ENCODE data around the gene LCE2C. TPM values are rescaled to one million over a fixed set of nuclear protein-coding genes. Genes with fewer than 3 reads are reported as not detected.

LCE2C gene
- total RNA-seq, 1 experiment from 2014 or later: not detected

GRCh38 chr1:152718238-152718637 lies 43.2 kb downstream of the LCE2C start:
- no peak for DNase-seq (ENCODE audit: low read depth)

GRCh38 chr1:152725261-152725660 lies 50.2 kb downstream of the LCE2C start:
- peak; percentile 29 for DNase-seq (ENCODE audit: low read depth)

Other genes with a start within 250 kb of the LCE2C start
- not detected in 2 replicates for gene LCE5A, start 164.5 kb upstream of the LCE2C start, total RNA-seq (2014; rRNA removed; shearing (Covaris generic))
- not detected in 2 replicates for gene CRCT1, start 160.8 kb upstream of the LCE2C start, total RNA-seq (2014; rRNA removed; shearing (Covaris generic))
- gene LCE3E, start 108.5 kb upstream of the LCE2C start, total RNA-seq (2014; rRNA removed; shearing (Covaris generic)): not detected in 2 replicates
- not detected in 2 replicates for gene LCE3D, start 94.8 kb upstream of the LCE2C start, total RNA-seq (2014; rRNA removed; shearing (Covaris generic))
- not detected in 2 replicates for gene LCE3C, start 75.0 kb upstream of the LCE2C start, total RNA-seq (2014; rRNA removed; shearing (Covaris generic))
- gene LCE3B, start 61.5 kb upstream of the LCE2C start, total RNA-seq (2014; rRNA removed; shearing (Covaris generic)): not detected in 2 replicates
- gene LCE3A, start 52.2 kb upstream of the LCE2C start, total RNA-seq (2014; rRNA removed; shearing (Covaris generic)): not detected in 2 replicates
- gene LCE2D, start 11.9 kb upstream of the LCE2C start, total RNA-seq (2014; rRNA removed; shearing (Covaris generic)): not detected in 2 replicates
- not detected in 2 replicates for gene LCE2B, start 10.8 kb downstream of the LCE2C start, total RNA-seq (2014; rRNA removed; shearing (Covaris generic))
- 0.47 and 3.0 TPM in 2 replicates for gene LCE2A, start 23.1 kb downstream of the LCE2C start, total RNA-seq (2014; rRNA removed; shearing (Covaris generic))
- gene LCE4A, start 32.9 kb downstream of the LCE2C start, total RNA-seq (2014; rRNA removed; shearing (Covaris generic)): not detected in 2 replicates
- not detected in 2 replicates for gene KPRP, start 82.7 kb downstream of the LCE2C start, total RNA-seq (2014; rRNA removed; shearing (Covaris generic))
- gene LCE1F, start 99.9 kb downstream of the LCE2C start, total RNA-seq (2014; rRNA removed; shearing (Covaris generic)): not detected in 2 replicates
- 0.43 TPM in 1 of 2 replicates, not detected in the other for gene LCE1E, start 111.0 kb downstream of the LCE2C start, total RNA-seq (2014; rRNA removed; shearing (Covaris generic))
- not detected in 2 replicates for gene LCE1D, start 121.4 kb downstream of the LCE2C start, total RNA-seq (2014; rRNA removed; shearing (Covaris generic))
- not detected in 2 replicates for gene LCE1C, start 131.4 kb downstream of the LCE2C start, total RNA-seq (2014; rRNA removed; shearing (Covaris generic))
- not detected in 2 replicates for gene LCE1B, start 136.7 kb downstream of the LCE2C start, total RNA-seq (2014; rRNA removed; shearing (Covaris generic))
- not detected in 2 replicates for gene LCE1A, start 152.2 kb downstream of the LCE2C start, total RNA-seq (2014; rRNA removed; shearing (Covaris generic))
- gene LCE6A, start 167.6 kb downstream of the LCE2C start, total RNA-seq (2014; rRNA removed; shearing (Covaris generic)): not detected in 2 replicates
- gene LCE7A, start 184.7 kb downstream of the LCE2C start, total RNA-seq (2014; rRNA removed; shearing (Covaris generic)): not detected in 2 replicates
- gene SMCP, start 203.0 kb downstream of the LCE2C start, total RNA-seq (2014; rRNA removed; shearing (Covaris generic)): not detected in 2 replicates
- gene IVL, start 233.3 kb downstream of the LCE2C start, total RNA-seq (2014; rRNA removed; shearing (Covaris generic)): 0.26 and 0.33 TPM in 2 replicates